ENCODE results near the gene SYF2.

DNA sequence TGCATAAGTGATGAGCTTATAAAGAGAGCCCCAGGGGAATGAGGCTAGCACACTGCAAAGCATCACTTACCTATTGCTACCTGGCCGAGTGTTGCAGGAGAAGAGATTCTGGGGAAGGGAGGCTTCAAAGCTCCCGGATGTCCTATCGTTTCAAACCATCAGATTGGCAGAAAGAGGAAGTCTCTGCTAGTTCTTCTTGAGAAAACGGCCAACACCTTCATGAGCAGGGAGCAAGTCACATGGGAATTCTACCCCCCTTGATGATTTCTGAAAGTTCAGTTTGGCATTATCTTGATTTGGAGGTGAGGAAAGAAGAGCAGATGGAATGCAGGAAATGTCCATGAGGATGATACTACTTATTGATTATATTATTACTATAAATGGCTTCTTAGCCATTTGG, 16.2 kb downstream of the SYF2 start:
- TF ChIP-seq, protein P1, sequence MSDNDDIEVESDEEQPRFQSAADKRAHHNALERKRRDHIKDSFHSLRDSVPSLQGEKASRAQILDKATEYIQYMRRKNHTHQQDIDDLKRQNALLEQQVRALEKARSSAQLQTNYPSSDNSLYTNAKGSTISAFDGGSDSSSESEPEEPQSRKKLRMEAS (IDR thresholded peaks at IDR 0.05), result no peak
- TF ChIP-seq EP300 (IDR thresholded peaks at IDR 0.05), result no peak
- no peak for TF ChIP-seq NFE2L2 (conservative IDR thresholded peaks at IDR 0.05; ENCODE audit: low read length)
- no peak for TF ChIP-seq CEBPB (IDR thresholded peaks at IDR 0.05)
- TF ChIP-seq RAD21 (conservative IDR thresholded peaks at IDR 0.05 in 1 of 2, IDR thresholded peaks at IDR 0.05 in 1 of 2), result no peak
- TF ChIP-seq REST (IDR thresholded peaks at IDR 0.05), result no peak

Measured in A549 (cell line).